SK-N-SH (cell line): ENCODE measurements around the gene ADAMTS15. TPM values are rescaled to one million over a fixed set of nuclear protein-coding genes. Genes with fewer than 3 reads are reported as not detected.
A peak's percentile ranks its signal among the peaks of the same experiment; 100 is the strongest.

Experiments
- CTCF ChIA-PET: fragments of 300-600, 350-600 bp; formaldehyde crosslinking; extraction: SDS; loops from one replicate; lab custom pipeline; 2021; lab: Yijun Ruan, JAX
- POLR2A ChIA-PET: fragments of 350-600 bp; sonication (Branson Sonifier 250); formaldehyde crosslinking; extraction: SDS; loops from one replicate; lab custom pipeline; 2020; ENCODE audit warnings: antibody characterized with exemption, inconsistent platforms; lab: Yijun Ruan, JAX
- DNase-seq: peaks from one replicate; pipeline ENCODE4 v3.0.0; 2012
- H2AFZ ChIP-seq: fragments of 200-600 bp; sonication (generic); 2 replicates; pipeline ENCODE4 v1.8.1; 2016; ENCODE audit warnings: antibody characterized with exemption, mild to moderate bottlenecking, low read depth
- H3F3A ChIP-seq: fragments of 200-600 bp; sonication (generic); replicated peaks from 2 replicates; pipeline ENCODE3; 2016; ENCODE audit warnings: antibody characterized with exemption, mild to moderate bottlenecking; ENCODE audit not compliant: insufficient read depth
- H3K27ac ChIP-seq, 2 experiments: fragments of 200-500 bp in 1 of 2; fragments of 200-600 bp in 1 of 2; sonication (Bioruptor generic) in 1 of 2; sonication (generic), shearing (Covaris generic) in 1 of 2; 2 replicates each; pipeline versions ENCODE4 v1.5.1 to v1.6.1; 2014 to 2016; ENCODE audit warnings: low read depth in 2 of 2, inconsistent platforms in 1 of 2, low read length in 1 of 2, mild to moderate bottlenecking in 1 of 2, mixed read lengths in 1 of 2
- H3K27me3 ChIP-seq: fragments of 200-600 bp; sonication (generic), shearing (Covaris generic); 2 replicates; pipeline ENCODE4 v1.6.1; 2016; ENCODE audit warnings: mixed run types; ENCODE audit not compliant: insufficient read depth
- H3K36me3 ChIP-seq, 2 experiments: fragments of 200-500 bp in 1 of 2; fragments of 200-600 bp in 1 of 2; sonication (Bioruptor generic) in 1 of 2; sonication (generic) in 1 of 2; replicated peaks in 1 of 2; 2 replicates each; pipeline versions ENCODE3 to v1.5.1; 2014 to 2016; ENCODE audit warnings: low read length in 1 of 2, mild to moderate bottlenecking in 1 of 2; ENCODE audit not compliant: insufficient read depth in 2 of 2, control insufficient read depth in 1 of 2
- H3K4me1 ChIP-seq, 2 experiments: fragments of 200-500 bp in 1 of 2; fragments of 200-600 bp in 1 of 2; sonication (Bioruptor generic) in 1 of 2; sonication (generic), shearing (Covaris generic) in 1 of 2; 2 replicates each; pipeline versions ENCODE4 v1.5.1 to v1.6.1; 2014 to 2016; ENCODE audit warnings: low read depth in 1 of 2, low read length in 1 of 2, mixed run types in 1 of 2; ENCODE audit not compliant: insufficient read depth in 2 of 2, control insufficient read depth in 1 of 2
- H3K4me2 ChIP-seq: fragments of 200-600 bp; sonication (generic), shearing (Covaris generic); 2 replicates; pipeline ENCODE4 v1.6.1; 2017; ENCODE audit warnings: mixed run types
- H3K4me3 ChIP-seq, 2 experiments: fragments of 200-500 bp in 1 of 2; fragments of 200-600 bp in 1 of 2; sonication (Bioruptor generic) in 1 of 2; sonication (generic), shearing (Covaris generic) in 1 of 2; 2 replicates each; pipeline versions ENCODE4 v1.5.1 to v1.8.1; 2014 to 2016; ENCODE audit warnings: low read depth in 2 of 2, inconsistent platforms in 1 of 2, low read length in 1 of 2, mild to moderate bottlenecking in 1 of 2, mixed read lengths in 1 of 2, moderate library complexity in 1 of 2
- H3K79me2 ChIP-seq: fragments of 200-600 bp; sonication (generic); 2 replicates; pipeline ENCODE4 v1.8.1; 2017; ENCODE audit warnings: mild to moderate bottlenecking; ENCODE audit not compliant: insufficient read depth
- H3K9ac ChIP-seq: fragments of 200-600 bp; sonication (generic); 2 replicates; pipeline ENCODE4 v1.6.1; 2017; ENCODE audit warnings: mixed run types
- H3K9me2 ChIP-seq: fragments of 200-600 bp; sonication (generic); 2 replicates; pipeline ENCODE4 v1.6.1; 2017; ENCODE audit warnings: mixed run types
- H3K9me3 ChIP-seq: fragments of 200-600 bp; sonication (generic); 2 replicates; pipeline ENCODE4 v1.6.1; 2017; ENCODE audit warnings: mixed run types, mild to moderate bottlenecking, moderate library complexity
- H4K20me1 ChIP-seq: fragments of 200-600 bp; sonication (generic); 2 replicates; pipeline ENCODE4 v1.6.1; 2017; ENCODE audit warnings: mild to moderate bottlenecking, mixed run types; ENCODE audit not compliant: insufficient read depth
- CTCF ChIP-seq: fragments of 200-600 bp; sonication (generic); IDR thresholded peaks from 2 replicates; pipeline ENCODE4 v1.6.1; 2017; ENCODE audit warnings: antibody characterized with exemption, mild to moderate bottlenecking, moderate library complexity
- ELF1 ChIP-seq: IDR thresholded peaks from 2 replicates; pipeline ENCODE4 v1.4.0; 2012
- RAD21 ChIP-seq: IDR thresholded peaks from 2 replicates; pipeline ENCODE4 v1.6.1; 2012; ENCODE audit warnings: mild to moderate bottlenecking, low read length
- WGBS: methylation state at CpG from one replicate; pipeline ENCODE4 v1.1.6; 2017; ENCODE audit warnings: low lambda C conversion rate; 5-methylcytosine and 5-hydroxymethylcytosine counted together
- polyA plus RNA-seq, 3 experiments: library from polyadenylated mRNA; depleted of rRNA; stranded (reverse); fragments of >200 nt; gene quantifications; 2 replicates each; pipeline ENCODE4 v1.2.3, GENCODE V29; 2012
- TF ChIP-seq, protein P1 (sequence below): fragments of 150-350 bp; IDR thresholded peaks from 2 replicates; pipeline ENCODE4 v1.6.1; 2017; ENCODE audit warnings: antibody characterized with exemption, low read length, low read depth, borderline replicate concordance
- TF ChIP-seq, protein P2 (sequence below): fragments of 150-350 bp; IDR thresholded peaks from 2 replicates; pipeline ENCODE4 v1.6.1; 2016; ENCODE audit warnings: mild to moderate bottlenecking, low read depth, low read length

Gene ADAMTS15
- polyA plus RNA-seq, 1 of the 3 experiments (the other 2 are of a cell fraction): 1.1 TPM

DNA sequence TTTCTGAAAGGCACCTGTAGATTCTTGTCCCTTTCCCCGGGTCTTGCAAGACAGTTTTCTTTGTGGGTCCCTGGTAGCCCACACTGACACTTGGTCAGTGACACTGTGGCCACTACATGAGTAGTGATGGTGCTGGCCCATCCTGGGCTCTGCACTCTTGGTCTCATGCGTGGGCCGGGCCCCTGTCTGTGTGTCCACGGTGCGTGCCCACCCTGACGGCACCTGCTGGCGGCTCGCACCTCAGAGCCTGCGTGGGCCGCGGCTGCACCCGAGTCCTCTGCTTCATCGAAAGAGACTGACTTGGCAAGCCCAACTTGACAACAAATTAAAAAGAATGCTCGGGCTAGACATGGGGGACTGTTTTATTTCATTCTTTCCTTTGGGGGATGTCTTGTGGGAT lies 37.5 kb downstream of the ADAMTS15 start:
- H3K27me3 ChIP-seq: no peaks in the 10 kb centered on the region
- no peaks in the 10 kb centered on the region for H3K36me3 ChIP-seq
- no peak overlapping the region for H3K4me3 ChIP-seq
- no peak for TF ChIP-seq CTCF
- H3K4me2 ChIP-seq: no peak overlapping the region
- H3K9me3 ChIP-seq: no peaks in the 10 kb centered on the region
- peaks cover 0 to 5% of the 10 kb centered on the region in 2 experiments; a peak in 1 of 4 replicates for H3K4me1 ChIP-seq
- no peaks in the 10 kb centered on the region for H4K20me1 ChIP-seq
- WGBS: 80% methylated on average over 4 of the region's 14 CpGs
- no peaks in the 10 kb centered on the region for H3K79me2 ChIP-seq
- ChIA-PET POLR2A (no interaction called here), CTCF (interaction anchor here (0.9 to 1.3 kb wide), 2 partner anchors 51 to 376 kb away, joined by 4 read pairs; no protein-coding TSS in a partner anchor)
- no peaks in the 10 kb centered on the region for H3K9me2 ChIP-seq
- H3K9ac ChIP-seq: no peak overlapping the region
- no peak overlapping the region for H2AFZ ChIP-seq
- peak; percentile 2 for DNase-seq
- H3K27ac ChIP-seq: no peak overlapping the region
- H3F3A ChIP-seq: peaks cover 8% of the 10 kb centered on the region

- Histone ChIP-seq H3F3A (peaks cover 7% of the 10 kb centered on the region), H3K4me1 (peaks cover 0 to under 1% of the 10 kb centered on the region in 2 experiments; a peak in 1 of 4 replicates), H4K20me1 (no peaks in the 10 kb centered on the region), H3K27ac (no peak overlapping the region), H3K27me3 (no peaks in the 10 kb centered on the region), H3K4me2 (no peak overlapping the region), H3K9me3 (no peaks in the 10 kb centered on the region), H3K36me3 (no peaks in the 10 kb centered on the region), H3K9ac (no peak overlapping the region), H3K79me2 (no peaks in the 10 kb centered on the region), H2AFZ (no peak overlapping the region), H3K4me3 (no peak overlapping the region), H3K9me2 (no peaks in the 10 kb centered on the region)
- peak; percentile 11 for DNase-seq
- CTCF ChIA-PET: interaction anchor here (1.3 kb wide), 1 partner anchor 51 kb away, joined by 4 read pairs; no protein-coding TSS in a partner anchor
- WGBS: 77% methylated on average over 7 of the region's 16 CpGs
- TF ChIP-seq, protein P1, sequence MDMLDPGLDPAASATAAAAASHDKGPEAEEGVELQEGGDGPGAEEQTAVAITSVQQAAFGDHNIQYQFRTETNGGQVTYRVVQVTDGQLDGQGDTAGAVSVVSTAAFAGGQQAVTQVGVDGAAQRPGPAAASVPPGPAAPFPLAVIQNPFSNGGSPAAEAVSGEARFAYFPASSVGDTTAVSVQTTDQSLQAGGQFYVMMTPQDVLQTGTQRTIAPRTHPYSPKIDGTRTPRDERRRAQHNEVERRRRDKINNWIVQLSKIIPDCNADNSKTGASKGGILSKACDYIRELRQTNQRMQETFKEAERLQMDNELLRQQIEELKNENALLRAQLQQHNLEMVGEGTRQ: no peak
- TF ChIP-seq, protein P2, sequence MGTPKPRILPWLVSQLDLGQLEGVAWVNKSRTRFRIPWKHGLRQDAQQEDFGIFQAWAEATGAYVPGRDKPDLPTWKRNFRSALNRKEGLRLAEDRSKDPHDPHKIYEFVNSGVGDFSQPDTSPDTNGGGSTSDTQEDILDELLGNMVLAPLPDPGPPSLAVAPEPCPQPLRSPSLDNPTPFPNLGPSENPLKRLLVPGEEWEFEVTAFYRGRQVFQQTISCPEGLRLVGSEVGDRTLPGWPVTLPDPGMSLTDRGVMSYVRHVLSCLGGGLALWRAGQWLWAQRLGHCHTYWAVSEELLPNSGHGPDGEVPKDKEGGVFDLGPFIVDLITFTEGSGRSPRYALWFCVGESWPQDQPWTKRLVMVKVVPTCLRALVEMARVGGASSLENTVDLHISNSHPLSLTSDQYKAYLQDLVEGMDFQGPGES: no peak
- no peak for TF ChIP-seq RAD21
- no peak for TF ChIP-seq ELF1
- POLR2A ChIA-PET: no interaction called here
Observed at GRCh38 chr11:130486391-130486836, 38.0 kb downstream of the ADAMTS15 start.
